ENCODE data around the gene GABRB3.

GABRB3 gene

GRCh38 chr15:26772154-26773066 is at the start of gene GABRB3:
Gene GABRB3, minus strand, starts transcription at chr15:26773066.
- no peak for DNase-seq (ENCODE audit: low read depth, low spot score)

- DNase-seq (ENCODE audit: low read depth, low spot score): no peak
These were observed 34.9 kb upstream of the GABRB3 start for GRCh38 chr15:26807517-26808427.

- no peak for DNase-seq (ENCODE audit: low read depth, low spot score)
These were observed 33.7 kb upstream of the GABRB3 start for GRCh38 chr15:26806574-26806973.

GRCh38 chr15:26806151-26806550 is 33.3 kb upstream of the GABRB3 start:
- DNase-seq (ENCODE audit: low read depth, low spot score): no peak

GRCh38 chr15:26805470-26805869 is 32.6 kb upstream of the GABRB3 start:
- no peak for DNase-seq (ENCODE audit: low read depth, low spot score)

- no peak for DNase-seq (ENCODE audit: low read depth, low spot score)
These were observed 31.4 kb upstream of the GABRB3 start for GRCh38 chr15:26804063-26804804.

GRCh38 chr15:26790118-26790517 is 17.3 kb upstream of the GABRB3 start:
- DNase-seq (ENCODE audit: low read depth, low spot score): no peak

GRCh38 chr15:26781816-26782215 is 8.9 kb upstream of the GABRB3 start:
- DNase-seq (ENCODE audit: low read depth, low spot score): no peak

- no peak for DNase-seq (ENCODE audit: low read depth, low spot score)
These were observed 1.1 kb upstream of the GABRB3 start for GRCh38 chr15:26773917-26774316.

- no peak for DNase-seq (ENCODE audit: low read depth, low spot score)
These were observed 406 bp upstream of the GABRB3 start for GRCh38 chr15:26773067-26773877.

- DNase-seq (ENCODE audit: low read depth, low spot score): no peak
These were observed 1.2 kb downstream of the GABRB3 start for GRCh38 chr15:26771578-26772153.

GRCh38 chr15:26771168-26771567 is 1.7 kb downstream of the GABRB3 start:
- DNase-seq (ENCODE audit: low read depth, low spot score): no peak

- no peak for DNase-seq (ENCODE audit: low read depth, low spot score)
These were observed 5.6 kb downstream of the GABRB3 start for GRCh38 chr15:26767169-26767670.

GRCh38 chr15:26766262-26766661 is 6.6 kb downstream of the GABRB3 start:
- no peak for DNase-seq (ENCODE audit: low read depth, low spot score)

- no peak for DNase-seq (ENCODE audit: low read depth, low spot score)
These were observed 12.9 kb downstream of the GABRB3 start for GRCh38 chr15:26759986-26760385.

- DNase-seq (ENCODE audit: low read depth, low spot score): no peak
These were observed 14.8 kb downstream of the GABRB3 start for GRCh38 chr15:26758079-26758478.

GRCh38 chr15:26757141-26757540 is 15.7 kb downstream of the GABRB3 start:
- DNase-seq (ENCODE audit: low read depth, low spot score): no peak

GRCh38 chr15:26744894-26745293 is 28.0 kb downstream of the GABRB3 start:
- no peak for DNase-seq (ENCODE audit: low read depth, low spot score)

GRCh38 chr15:26739791-26740190 is 33.1 kb downstream of the GABRB3 start:
- no peak for DNase-seq (ENCODE audit: low read depth, low spot score)

- no peak for DNase-seq (ENCODE audit: low read depth, low spot score)
These were observed 33.9 kb downstream of the GABRB3 start for GRCh38 chr15:26738996-26739395.

Data from activated CD4-positive, CD25-positive, alpha-beta regulatory T cell treated with anti-CD3 and anti-CD28 coated beads, Interleukin-2, amount 50 U/mL, for 16 hours (primary cell).